Neural cell (in vitro differentiated cells): ENCODE measurements around the gene GC.
"Not testable (repeated sequence)": the region's sequence is repeated elsewhere in the genome, so short reads cannot be mapped to it uniquely, and the experiment has no call there.

Source experiments
- EP300 ChIP-seq: fragments of 450-650 bp; conservative IDR thresholded peaks from 2 replicates; pipeline ENCODE4 v1.6.1; 2014; ENCODE audit warnings: antibody characterized with exemption, mild to moderate bottlenecking, moderate library complexity; ENCODE audit not compliant: poor library complexity, severe bottlenecking
- EZH2 ChIP-seq: fragments of 200-600, 300-800 bp; shearing (Covaris generic), sonication (generic); IDR thresholded peaks from 2 replicates; pipeline ENCODE4 v1.6.1; 2014; ENCODE audit warnings: antibody characterized with exemption, low read length, borderline replicate concordance, mild to moderate bottlenecking; ENCODE audit not compliant: insufficient read depth, poor library complexity, severe bottlenecking
- POLR2AphosphoS5 ChIP-seq: IDR thresholded peaks from 2 replicates; pipeline ENCODE4 v1.6.1; 2012
- TF ChIP-seq, protein P1 (sequence below): fragments of 450-650 bp; IDR thresholded peaks from 2 replicates; pipeline ENCODE4 v1.5.1; 2014; ENCODE audit warnings: antibody characterized with exemption, mild to moderate bottlenecking, moderate library complexity; ENCODE audit not compliant: poor library complexity, severe bottlenecking

DNA sequence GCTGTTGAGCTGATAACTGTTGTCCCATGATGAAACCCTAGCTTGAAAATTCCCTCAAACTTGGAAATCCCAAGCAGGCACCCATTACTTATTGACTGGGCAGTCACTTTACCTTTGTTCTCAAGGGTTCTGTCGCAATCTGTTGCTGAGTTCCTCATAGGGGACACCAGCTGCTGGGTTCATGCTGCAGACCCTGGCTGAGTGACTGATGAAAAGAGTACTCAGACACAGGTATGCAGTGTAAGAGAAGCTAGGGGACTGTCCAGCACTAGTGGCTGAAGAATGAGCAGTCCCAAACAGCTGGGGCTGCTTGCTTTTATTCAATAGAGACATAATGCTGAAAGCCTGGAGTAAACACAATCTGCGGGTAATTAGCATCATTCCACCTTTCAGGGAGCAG is 21.4 kb upstream of the GC start:
- TF ChIP-seq POLR2AphosphoS5, EP300, EZH2: not testable (repeated sequence)
- TF ChIP-seq, protein P1, sequence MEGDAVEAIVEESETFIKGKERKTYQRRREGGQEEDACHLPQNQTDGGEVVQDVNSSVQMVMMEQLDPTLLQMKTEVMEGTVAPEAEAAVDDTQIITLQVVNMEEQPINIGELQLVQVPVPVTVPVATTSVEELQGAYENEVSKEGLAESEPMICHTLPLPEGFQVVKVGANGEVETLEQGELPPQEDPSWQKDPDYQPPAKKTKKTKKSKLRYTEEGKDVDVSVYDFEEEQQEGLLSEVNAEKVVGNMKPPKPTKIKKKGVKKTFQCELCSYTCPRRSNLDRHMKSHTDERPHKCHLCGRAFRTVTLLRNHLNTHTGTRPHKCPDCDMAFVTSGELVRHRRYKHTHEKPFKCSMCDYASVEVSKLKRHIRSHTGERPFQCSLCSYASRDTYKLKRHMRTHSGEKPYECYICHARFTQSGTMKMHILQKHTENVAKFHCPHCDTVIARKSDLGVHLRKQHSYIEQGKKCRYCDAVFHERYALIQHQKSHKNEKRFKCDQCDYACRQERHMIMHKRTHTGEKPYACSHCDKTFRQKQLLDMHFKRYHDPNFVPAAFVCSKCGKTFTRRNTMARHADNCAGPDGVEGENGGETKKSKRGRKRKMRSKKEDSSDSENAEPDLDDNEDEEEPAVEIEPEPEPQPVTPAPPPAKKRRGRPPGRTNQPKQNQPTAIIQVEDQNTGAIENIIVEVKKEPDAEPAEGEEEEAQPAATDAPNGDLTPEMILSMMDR, result not testable (repeated sequence)
